RKO (cell line): ENCODE data around the gene POU6F2.
A peak's percentile ranks its signal among the peaks of the same experiment; 100 is the strongest.
"Not testable (repeated sequence)": the region's sequence is repeated elsewhere in the genome, so short reads cannot be mapped to it uniquely, and the experiment has no call there.

ENCODE experiments used
- DNase-seq: peaks from one replicate; pipeline ENCODE4 v3.0.0-alpha.2; 2016; ENCODE audit warnings: low spot score

POU6F2 gene, protein sequence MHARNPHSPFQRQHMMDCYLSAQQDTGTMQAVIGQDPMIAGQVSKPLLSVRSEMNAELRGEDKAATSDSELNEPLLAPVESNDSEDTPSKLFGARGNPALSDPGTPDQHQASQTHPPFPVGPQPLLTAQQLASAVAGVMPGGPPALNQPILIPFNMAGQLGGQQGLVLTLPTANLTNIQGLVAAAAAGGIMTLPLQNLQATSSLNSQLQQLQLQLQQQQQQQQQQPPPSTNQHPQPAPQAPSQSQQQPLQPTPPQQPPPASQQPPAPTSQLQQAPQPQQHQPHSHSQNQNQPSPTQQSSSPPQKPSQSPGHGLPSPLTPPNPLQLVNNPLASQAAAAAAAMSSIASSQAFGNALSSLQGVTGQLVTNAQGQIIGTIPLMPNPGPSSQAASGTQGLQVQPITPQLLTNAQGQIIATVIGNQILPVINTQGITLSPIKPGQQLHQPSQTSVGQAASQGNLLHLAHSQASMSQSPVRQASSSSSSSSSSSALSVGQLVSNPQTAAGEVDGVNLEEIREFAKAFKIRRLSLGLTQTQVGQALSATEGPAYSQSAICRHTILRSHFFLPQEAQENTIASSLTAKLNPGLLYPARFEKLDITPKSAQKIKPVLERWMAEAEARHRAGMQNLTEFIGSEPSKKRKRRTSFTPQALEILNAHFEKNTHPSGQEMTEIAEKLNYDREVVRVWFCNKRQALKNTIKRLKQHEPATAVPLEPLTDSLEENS

DNA sequence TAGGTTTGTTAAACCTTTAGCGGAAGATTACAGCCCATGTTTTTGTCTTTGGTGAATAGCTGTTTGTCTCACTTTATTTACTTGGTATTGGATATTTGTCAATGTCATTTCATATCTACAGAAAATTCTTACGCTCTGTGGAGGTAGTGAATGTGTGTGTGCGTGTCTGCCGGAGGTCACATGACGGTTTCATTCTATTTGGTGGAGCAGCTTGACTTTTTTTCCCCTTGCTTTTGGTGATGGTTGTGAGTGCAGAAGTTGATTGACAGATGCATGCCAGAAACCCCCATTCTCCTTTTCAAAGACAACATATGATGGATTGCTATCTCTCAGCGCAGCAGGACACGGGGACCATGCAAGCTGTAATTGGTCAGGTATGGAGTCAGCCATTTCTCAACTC, at the start of gene POU6F2:
TSS of gene POU6F2 (plus strand) at position 225 of the 400 bp plus-strand sequence. CDS start at position 270, 45 bp downstream.
- no peak for DNase-seq

DNA sequence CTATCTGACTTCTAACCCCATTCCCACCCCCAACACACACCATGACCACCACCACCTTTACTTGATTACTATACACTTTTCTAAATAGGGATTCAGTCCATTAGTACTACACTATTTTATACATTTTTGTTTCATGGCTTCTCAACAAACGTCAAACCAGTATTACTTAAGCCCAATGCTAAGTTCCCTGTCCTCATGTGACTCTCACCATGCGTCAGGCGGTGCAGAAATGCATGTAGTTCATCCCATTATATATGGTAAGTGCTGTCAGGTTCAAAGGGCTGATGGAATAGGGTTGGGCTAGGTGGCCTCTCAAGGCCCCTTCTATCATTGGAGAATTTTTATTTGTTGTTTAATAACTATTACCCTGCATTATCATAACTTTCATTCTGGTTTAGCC, 49.2 kb upstream of the POU6F2 start:
- DNase-seq, result no peak

- no peak for DNase-seq
These were observed 48.1 kb upstream of the POU6F2 start for GRCh38 chr7:38929460-38930171.

DNA sequence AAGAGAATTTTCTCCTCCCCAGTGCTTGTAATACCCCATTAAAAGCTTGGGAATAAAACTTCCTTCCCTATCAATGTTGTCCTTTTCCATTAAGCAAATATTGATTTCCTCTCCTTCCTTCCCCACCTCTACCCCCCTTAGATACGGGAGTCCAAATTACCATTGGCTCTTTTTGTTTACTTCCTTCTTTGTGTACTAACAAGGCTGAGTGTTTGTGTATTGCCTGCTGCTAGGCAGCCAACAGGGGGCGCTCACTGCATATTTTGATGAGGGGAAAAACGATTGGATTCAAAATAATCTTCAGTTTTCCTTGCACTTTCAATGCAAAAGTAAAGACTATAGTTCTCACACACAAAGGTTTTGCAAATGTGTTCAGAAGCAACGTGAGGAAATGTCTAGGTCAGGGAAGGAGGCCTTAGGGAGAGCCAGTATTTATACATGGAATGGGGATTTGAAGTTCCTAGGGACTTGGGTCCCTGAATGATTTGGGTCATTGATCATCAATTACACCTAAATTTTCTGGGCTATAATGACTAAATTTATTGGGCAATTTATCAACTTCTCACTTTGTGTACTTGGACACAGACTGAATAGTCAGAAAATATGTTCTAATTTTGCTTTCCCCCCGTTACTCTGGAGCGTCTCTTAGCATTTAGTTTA, 45.1 kb upstream of the POU6F2 start:
- DNase-seq, result peak; percentile 48

DNA sequence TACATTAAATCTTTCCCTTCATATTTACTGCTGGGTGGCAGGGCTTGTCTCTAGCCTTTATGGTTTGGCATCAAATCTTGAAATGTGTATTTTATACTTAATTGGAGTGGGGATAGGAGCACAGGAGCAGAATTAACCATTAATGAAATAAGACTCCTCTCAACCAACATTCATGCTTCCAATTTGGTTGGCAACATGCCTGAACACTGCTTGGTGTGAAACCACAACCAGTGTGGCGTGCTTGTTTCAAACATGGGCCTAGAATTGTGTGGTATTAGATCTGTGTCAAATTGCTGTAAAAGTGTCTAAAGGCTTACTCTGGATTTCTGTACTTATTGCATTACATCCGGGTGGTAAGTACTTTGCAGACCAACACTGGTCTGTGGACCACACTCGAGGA, 43.7 kb upstream of the POU6F2 start:
- no peak for DNase-seq

GRCh38 chr7:38934536-38934935, 43.2 kb upstream of the POU6F2 start:
- DNase-seq, result no peak

GRCh38 chr7:38936641-38937040, 41.1 kb upstream of the POU6F2 start:
- DNase-seq, result no peak

DNA sequence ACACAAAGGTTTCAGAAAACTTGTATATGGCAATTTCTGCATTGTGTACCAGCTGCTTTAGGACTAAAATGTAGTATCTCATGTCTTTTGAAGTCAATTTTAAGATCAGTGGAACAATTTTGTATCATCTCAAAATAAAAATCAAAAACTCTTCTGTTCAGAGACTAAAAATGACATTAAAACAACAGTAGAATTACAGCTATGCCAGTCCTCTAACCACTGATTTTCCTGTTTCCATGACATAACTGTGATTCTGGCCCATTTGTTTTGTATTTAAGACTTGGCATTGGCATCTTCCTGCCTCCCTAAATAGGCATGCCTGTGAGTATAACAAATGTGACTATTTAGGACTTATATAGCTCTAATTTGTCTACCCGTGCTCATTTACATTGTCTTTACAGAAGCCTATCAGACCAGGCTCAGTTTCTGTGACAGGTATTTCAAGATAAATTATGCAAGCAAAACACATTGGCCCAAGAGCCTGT, 39.7 kb upstream of the POU6F2 start:
- DNase-seq, result no peak

DNA sequence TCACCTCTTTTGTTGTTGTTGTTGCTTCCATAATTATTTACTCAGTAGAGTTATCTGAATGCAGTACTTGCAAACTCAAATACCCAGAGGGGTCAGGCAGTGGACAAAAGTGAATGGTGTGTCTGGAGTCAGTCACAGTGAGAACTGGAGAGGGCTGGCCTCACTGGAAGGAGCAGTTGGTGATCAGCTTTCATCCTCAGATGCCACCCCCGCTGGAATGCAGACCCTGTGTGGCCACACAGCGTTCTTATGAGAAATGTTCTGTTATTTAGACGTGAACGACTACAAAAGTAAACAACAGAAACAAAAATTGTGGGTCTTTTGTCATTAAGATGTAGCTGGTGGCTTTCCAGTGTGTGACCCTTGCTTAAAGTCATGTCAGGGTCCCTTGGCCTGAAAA, 39.1 kb upstream of the POU6F2 start:
- DNase-seq, result no peak

- DNase-seq, result no peak
These were observed 36.9 kb upstream of the POU6F2 start for GRCh38 chr7:38940774-38941173.

DNA sequence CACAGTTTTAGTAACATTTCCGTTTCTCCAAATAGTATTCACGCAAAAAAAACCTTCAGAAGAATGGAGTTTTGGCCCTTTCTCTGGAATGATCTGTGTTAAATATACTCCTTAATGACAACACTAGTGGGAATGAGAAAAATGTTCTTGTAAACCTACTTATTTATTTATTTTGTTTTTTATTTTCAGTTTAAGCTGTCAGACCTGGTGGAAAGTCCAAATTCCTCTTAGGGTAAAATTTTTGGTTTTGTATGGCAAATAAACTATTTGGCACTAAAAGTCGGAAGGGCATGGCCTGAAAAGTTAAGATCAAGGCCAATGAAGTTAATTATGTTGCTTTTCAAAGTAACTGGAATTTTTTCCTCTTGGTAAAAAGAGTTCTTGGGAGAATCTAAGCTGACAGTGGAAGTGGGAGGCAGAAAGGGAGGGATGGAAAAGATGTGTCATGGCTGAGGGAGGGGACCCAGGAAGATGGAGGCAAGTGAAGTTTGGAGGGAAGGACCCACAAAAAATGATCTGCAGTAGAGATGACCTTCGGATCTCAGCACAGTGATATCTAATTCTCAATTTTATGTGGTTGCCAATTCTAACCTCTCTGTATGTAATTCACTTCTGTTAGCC, 35.2 kb upstream of the POU6F2 start:
- DNase-seq, result no peak

DNA sequence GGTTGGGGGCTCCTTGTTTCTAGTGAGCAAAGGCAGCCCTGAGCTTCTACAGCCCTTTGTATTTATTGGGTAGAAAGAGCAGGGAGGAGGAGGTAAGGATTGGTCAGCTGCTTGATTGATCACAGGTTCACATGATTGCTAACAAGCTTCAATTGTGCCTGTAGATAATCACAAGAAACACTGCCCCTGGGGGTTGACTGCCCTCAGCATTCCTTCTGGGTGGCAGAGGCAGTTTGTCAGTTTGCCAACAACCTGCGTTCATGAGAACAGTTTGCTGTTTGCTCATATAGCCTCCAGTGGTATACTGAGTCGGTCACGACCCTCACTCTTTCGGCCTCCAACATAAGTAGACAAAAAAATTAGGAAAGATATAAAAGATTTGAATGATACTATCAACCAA, 30.2 kb upstream of the POU6F2 start:
- not testable (repeated sequence) for DNase-seq

- DNase-seq, result no peak
These were observed 27.4 kb upstream of the POU6F2 start for GRCh38 chr7:38950309-38950708.

DNA sequence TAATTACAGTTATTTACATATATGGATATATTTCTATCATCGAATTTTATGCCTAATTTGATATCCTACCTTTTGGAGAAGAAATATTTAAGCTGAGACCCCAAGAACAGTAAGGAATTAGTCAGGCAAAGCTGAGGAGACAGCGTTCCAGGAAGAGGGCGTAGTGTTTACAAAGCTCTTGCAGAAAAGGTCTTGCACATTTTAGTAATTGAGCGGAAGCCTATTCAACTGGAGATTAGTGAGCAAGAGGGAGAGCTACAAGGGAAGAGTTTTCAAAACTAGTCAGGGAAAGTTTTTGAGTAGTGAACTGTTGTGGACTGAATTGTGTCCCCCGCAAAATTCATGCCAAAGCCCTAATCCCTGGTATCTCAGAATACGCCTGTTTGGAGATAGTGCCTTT, 26.5 kb upstream of the POU6F2 start:
- no peak for DNase-seq

DNA sequence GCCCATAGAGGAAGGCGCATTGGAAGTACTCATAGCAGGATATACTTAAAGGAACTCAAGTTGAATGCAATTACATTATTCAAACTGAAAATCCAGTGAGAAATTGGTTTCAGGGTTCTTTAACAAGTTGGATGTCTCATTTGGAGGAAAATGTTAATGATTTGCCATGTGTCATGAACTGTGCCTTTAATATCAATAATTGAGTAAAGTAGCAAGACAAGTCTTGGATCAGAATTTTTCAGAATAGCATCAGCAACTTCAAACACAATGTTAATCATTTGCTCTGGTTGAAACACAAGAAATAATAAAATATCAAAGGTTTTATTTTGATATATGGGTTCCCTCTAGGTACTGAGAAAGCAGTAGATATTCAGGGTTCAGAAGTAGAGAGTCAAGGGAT, 24.5 kb upstream of the POU6F2 start:
- DNase-seq, result no peak

- DNase-seq, result no peak
These were observed 23.7 kb upstream of the POU6F2 start for GRCh38 chr7:38953971-38954370.

GRCh38 chr7:38955892-38956291, 21.8 kb upstream of the POU6F2 start:
- no peak for DNase-seq

DNA sequence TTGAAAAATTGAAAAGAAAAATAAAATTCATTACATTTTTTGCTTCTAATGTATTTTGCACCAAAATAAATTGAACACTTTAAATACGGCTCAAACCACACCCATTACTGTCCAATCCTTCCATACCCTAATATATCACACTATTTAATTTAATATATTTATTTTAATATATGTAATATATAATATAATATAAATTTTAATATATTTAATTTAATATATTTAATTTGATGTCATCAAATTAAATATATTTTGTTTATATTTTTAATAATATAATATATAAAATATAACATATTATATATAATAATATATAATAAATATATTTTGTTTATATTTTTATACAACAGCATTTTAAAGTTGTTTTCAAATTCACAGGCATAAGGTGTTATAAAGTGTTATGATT, 15.7 kb upstream of the POU6F2 start:
- no peak for DNase-seq

DNA sequence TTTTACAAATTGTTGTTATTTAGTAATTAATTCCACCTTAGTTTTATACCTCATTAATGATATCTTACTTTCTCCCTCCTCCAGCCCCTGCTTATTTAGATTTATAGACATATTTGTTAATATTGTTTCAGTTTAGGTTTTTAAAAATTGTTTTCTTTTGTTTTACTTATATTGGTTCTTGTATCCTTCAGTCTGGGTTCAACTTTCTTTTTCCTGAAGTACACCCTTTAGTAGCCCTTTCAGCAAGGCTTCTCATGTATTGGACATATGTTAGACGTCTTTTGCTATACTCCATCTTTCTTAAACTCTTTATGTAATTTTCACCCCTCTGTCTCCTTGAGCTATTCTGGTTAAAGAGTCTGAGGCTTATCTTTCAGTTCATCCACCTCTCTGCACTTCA, 12.8 kb upstream of the POU6F2 start:
- DNase-seq, result no peak

DNA sequence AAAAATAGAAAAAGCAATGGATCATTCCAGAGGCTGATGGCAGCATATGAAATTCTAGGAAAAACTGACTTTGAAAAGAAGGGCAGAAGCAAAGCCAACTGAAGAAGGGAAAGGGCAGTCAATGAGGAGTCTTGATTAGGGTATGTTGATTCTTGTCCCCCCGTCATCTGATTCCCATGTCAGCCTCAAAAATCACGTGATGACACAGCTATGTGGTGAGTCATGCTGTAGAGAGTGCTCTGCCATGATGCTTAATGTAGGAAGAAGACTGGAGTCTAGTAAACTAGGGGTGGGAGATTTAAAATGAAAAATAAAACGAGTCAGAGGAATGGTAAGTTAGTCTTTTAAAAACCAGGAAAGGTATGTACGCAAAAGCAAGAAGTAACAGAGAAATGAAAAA, 3.9 kb upstream of the POU6F2 start:
- no peak for DNase-seq

DNA sequence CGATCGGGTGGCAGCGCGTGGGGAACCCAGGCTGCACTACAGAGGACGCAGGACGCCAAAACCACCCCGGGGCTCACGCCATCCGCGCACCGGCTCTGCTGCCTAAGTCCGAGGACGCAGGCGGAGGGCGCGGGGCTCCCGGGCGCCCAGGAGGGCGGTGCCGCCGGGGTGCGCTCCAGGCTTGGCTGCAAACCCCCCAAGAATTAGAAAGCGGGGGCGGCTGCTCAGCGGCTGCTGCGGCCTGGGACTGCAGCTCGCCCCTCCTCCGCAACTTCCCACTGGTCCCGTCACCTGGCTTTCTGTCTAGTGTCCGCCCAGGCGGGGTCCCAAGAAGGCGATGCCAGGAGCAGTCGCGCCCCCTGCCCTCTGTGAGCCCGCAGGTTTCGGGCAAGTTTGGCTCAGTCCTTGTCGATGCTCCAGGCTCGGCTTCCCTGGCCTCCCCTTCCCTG, 1.7 kb upstream of the POU6F2 start:
- no peak for DNase-seq

DNA sequence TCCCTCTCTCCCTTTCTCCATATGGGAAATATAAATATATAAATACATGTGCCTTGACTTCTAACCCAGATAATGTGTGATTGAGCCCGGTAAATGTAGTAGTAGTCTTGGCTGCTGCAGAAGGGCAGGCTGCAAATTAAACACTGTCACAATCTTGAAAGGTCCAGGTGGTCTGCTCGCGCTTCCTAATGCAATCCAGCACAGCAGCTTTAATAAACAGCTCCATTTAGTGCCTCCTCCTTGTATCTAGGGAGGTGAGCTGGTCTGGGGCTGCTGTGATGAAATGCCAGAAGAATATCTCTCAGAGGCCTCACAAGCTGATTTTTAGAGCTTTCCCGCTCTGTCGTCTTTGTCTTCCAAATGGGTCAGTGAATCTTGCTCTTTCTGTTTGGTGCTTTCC, 782 bp downstream of the POU6F2 start:
- DNase-seq, result no peak
